GM21447 (cell line): ENCODE results near the gene CRK.
"Not testable (repeated sequence)": the region's sequence is repeated elsewhere in the genome, so short reads cannot be mapped to it uniquely, and the experiment has no call there.

Source experiments
- ATAC-seq: cut with Tn5 transposase; IDR thresholded peaks from one replicate; pipeline ENCODE4 v1.9.1; 2021; ENCODE audit not compliant: unreplicated experiment

Gene CRK

DNA sequence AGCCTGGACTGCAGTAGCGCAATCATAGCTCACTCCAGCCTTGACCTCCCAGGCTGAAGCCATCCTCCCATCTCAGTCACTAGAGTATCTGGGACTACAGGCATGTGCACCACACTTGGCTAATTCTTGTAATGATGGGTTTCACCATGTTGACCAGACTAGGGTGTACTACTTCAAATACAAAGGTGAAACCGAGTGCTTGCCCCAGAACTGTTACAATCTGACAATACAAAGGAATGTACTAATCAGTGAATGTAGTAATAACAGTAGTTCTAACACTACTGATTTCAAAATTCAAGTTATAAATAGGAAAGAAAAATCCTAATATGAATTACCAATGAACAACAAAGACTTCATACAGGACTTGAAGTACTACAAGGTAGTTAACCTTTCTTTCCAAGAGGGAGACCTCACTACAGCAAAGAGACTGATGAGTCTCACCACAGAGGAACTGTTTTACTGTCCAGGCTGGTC is 24.4 kb downstream of the CRK start:
- ATAC-seq = no peak

DNA sequence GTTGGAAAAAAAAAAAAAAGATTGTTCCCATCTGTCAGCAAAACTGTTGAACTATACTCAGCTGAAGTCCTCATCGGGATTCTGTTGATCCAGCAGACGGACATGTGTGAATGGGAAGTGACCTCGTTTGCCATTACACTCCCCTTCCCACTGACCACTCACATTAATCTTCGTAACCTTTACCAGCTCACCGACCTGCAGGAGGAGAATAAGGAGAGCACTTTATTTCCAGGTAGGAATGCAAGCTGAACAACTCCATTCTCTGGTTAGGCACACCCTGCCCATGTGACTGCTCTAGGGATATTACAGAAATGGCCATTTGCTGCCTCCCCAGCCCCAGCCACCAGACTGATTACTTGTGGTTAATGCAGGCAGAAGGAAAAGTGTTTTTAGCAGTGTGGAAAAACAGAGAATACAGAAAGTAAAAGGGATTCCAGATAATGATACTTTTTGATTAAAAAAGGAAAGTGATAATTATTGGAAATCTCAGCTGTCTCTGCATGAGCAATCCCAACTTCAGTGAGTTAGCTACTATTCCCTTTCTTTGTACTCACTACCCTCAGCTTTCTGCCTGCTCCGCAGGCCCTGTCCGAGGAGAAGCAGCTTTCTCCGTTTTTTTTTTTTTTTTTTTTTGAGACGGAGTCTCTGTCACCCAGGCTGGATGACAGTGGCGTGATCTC is 32.4 kb downstream of the CRK start:
- ATAC-seq = no peak

- no peak for ATAC-seq
Measured at GRCh38 chr17:1422885-1423284, 33.1 kb downstream of the CRK start.

GRCh38 chr17:1421470-1421869 is 34.6 kb downstream of the CRK start:
- no peak for ATAC-seq

GRCh38 chr17:1420981-1421380 is 35.1 kb downstream of the CRK start:
- no peak for ATAC-seq

GRCh38 chr17:1420163-1420562 is 35.9 kb downstream of the CRK start:
- no peak for ATAC-seq

DNA sequence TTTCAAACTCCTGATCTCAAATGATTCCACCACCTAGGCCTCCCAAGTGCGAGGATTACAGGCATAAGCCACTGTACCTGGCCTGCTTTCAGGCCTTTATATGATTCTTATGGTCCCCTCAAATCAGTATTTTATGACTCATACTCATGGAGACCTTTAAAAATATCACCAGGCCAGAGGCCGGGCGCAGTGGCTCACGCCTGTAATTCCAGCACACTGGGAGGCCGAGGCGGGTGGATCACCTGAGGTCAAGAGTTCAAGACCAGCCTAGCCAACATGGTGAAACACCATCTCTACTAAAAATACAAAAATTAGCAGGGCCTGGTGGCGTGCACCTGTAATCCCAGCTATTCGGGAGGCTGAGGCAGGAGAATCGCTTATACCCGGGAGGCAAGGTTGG is 37.6 kb downstream of the CRK start:
- not testable (repeated sequence) for ATAC-seq

DNA sequence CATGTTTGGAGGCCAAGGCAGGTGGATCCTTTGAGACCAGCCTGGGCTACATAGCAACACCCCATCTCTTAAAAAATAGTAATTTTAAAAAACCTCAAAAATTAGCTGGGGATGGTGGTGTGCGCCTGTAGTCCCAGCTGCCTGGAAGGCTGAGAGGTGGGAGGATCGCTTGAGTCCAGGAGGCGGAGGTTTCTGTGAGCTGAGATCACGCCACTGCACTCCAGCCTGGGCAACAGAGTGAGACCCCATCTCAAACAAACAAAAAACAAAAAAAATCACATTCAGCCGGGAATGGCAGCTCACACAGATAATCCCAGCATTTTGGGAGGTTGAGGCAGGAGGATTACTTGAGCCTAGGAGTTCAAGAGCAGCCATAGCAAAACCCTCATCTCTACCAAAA is 39.6 kb downstream of the CRK start:
- no peak for ATAC-seq

DNA sequence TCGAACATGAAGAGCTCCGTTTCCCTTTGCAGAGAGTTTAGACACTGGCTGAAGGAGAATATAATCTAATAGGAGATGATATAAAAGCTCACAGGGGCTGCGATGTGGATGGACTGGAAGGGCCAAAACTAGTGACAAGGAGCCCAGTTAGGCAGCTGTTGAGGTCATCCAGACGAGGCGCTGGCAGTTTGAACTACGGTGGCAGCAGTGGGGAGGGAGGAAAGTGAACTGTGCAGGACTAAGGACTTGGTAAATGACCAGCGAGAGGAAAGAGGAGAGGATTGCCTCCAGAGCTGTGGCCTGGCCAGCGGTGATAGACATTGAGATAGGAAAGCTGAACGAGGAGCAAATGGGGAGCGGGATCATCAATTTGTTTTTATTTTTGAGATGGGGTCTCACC is 41.4 kb downstream of the CRK start:
- no peak for ATAC-seq

- ATAC-seq = no peak
Measured at GRCh38 chr17:1414001-1414574, 41.9 kb downstream of the CRK start.

GRCh38 chr17:1413281-1413791 is 42.7 kb downstream of the CRK start:
- no peak for ATAC-seq

- ATAC-seq = no peak
Measured at GRCh38 chr17:1412185-1413110, 43.6 kb downstream of the CRK start.

DNA sequence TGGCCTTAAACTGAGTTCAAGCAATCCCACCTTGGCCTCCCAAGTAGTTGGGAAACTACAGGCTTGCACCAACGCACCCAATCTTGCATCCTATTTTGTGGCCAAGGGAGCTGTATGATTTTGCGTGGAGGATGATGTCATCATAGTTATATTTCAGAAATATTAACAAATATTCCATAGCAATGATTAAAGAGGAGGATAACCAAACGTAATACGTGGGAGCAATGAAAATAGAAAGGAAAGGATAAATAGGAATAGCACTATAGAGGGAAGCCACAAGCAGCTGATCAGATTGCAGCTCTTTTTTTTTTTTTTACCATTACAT is 53.8 kb downstream of the CRK start:
- ATAC-seq = no peak

- peak; percentile 80 for ATAC-seq
Measured at GRCh38 chr17:1399679-1400512, 56.1 kb downstream of the CRK start, which contains the start of gene YWHAE. Gene YWHAE, minus strand, starts transcription at chr17:1400222. Its CDS starts 112 bp downstream, at chr17:1400110.

- ATAC-seq = peak; percentile 22
Measured at GRCh38 chr17:1398931-1399678, 56.9 kb downstream of the CRK start.

GRCh38 chr17:1398028-1398427 is 58.0 kb downstream of the CRK start:
- ATAC-seq = no peak

GRCh38 chr17:1395876-1396665 is 60.0 kb downstream of the CRK start:
- not testable (repeated sequence) for ATAC-seq

DNA sequence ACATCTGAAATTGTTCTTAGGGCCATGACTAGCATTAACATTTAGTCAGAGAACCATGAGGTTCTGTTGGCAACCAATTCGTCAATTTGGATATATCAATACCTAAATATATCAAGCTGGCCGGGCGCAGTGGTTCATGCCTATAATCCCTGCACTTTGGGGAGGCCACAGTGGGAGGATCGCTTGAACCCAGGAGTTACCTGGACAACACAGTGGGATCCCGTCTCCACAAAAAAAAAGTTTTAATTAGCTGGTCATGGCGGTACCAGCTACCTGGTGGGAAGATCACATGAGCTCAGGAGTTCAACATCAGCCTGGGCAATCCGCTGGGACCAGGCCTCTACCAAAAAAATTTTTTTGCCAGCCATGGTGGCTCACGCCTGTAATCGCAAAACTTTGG is 64.5 kb downstream of the CRK start:
- no peak for ATAC-seq
